Adrenal gland (tissue), 5 donors: ENCODE results near the gene TEX22.

Experiments used
- POLR2A ChIP-seq, 2 donors: fragments of 450-650 bp; IDR thresholded peaks; one replicate each; pipeline ENCODE4 v1.6.1; 2017; ENCODE audit warnings: antibody characterized with exemption in 2 of 2, mild to moderate bottlenecking in 2 of 2, moderate library complexity in 1 of 2
- TF ChIP-seq, protein P1 (sequence below), 6 experiments: fragments of 450-650 bp in 4 of 6; fragments of 200-600 bp in 2 of 6; sonication (generic) in 1 of 6; IDR thresholded peaks; 1 replicate in 5 of 6; 2 replicates in 1 of 6; pipeline versions ENCODE4 v1.5.1 to v1.8.0; 2016 to 2021; ENCODE audit warnings: antibody characterized with exemption in 6 of 6, mild to moderate bottlenecking in 2 of 6, moderate library complexity in 1 of 6
- donor health status: DM: no; HTN: no; CAD: no.

DNA sequence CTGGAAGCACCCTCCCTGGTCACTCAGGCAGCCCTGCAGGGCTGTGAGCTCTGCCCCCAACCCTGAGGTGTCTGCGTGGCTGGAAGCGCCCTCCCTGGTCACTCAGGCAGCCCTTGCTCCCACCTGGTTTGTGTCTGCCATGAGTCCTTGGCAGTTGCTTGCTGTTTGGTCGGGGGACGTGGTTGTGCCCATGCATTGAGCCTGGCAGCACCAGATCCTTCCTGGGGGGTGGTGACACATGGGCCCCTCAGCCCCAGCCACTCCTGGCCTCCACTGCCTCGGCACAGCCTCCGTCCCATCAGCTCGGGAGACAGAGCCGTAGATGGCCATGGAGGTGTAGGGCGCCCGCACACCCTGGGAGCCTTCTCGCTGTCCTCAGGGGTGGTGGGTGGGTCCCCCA lies 40.8 kb downstream of the TEX22 start:
- TF ChIP-seq, protein P1, sequence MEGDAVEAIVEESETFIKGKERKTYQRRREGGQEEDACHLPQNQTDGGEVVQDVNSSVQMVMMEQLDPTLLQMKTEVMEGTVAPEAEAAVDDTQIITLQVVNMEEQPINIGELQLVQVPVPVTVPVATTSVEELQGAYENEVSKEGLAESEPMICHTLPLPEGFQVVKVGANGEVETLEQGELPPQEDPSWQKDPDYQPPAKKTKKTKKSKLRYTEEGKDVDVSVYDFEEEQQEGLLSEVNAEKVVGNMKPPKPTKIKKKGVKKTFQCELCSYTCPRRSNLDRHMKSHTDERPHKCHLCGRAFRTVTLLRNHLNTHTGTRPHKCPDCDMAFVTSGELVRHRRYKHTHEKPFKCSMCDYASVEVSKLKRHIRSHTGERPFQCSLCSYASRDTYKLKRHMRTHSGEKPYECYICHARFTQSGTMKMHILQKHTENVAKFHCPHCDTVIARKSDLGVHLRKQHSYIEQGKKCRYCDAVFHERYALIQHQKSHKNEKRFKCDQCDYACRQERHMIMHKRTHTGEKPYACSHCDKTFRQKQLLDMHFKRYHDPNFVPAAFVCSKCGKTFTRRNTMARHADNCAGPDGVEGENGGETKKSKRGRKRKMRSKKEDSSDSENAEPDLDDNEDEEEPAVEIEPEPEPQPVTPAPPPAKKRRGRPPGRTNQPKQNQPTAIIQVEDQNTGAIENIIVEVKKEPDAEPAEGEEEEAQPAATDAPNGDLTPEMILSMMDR (IDR thresholded peaks at IDR 0.05): no peak
- TF ChIP-seq POLR2A (IDR thresholded peaks at IDR 0.05): no peak
